C4-2B (cell line): Measurements from ENCODE around the gene SEZ6L.

Source experiments
- CTCF ChIP-seq: fragments of 450-650 bp; conservative IDR thresholded peaks from 2 replicates; pipeline ENCODE4 v1.5.1; 2017; ENCODE audit warnings: mild to moderate bottlenecking
- ZFX ChIP-seq: fragments of 450-650 bp; IDR thresholded peaks from 2 replicates; pipeline ENCODE4 v1.6.1; 2017

GRCh38 chr22:26271427-26271826 is 102.2 kb downstream of the SEZ6L start:
- TF ChIP-seq CTCF (no peak), ZFX (no peak)
